Type B pancreatic cell (in vitro differentiated cells): ENCODE data around the gene CASZ1. TPM values are rescaled to one million over a fixed set of nuclear protein-coding genes. Genes with fewer than 3 reads are reported as not detected.

Experiments
- DNase-seq: peaks from one replicate; pipeline ENCODE4 v3.0.0; 2021; ENCODE audit warnings: mixed read lengths; ENCODE audit not compliant: unreplicated experiment; ENCODE audit errors: extremely low spot score
- H3K27ac Mint-ChIP-seq: 2 replicates; pipeline ENCODE4 v1.8.0; 2021; ENCODE audit warnings: mild to moderate bottlenecking, mixed read lengths
- H3K27me3 Mint-ChIP-seq: 2 replicates; pipeline ENCODE4 v1.8.0; 2021; ENCODE audit warnings: mixed read lengths
- H3K36me3 Mint-ChIP-seq: 2 replicates; pipeline ENCODE4 v1.8.0; 2021; ENCODE audit warnings: mixed read lengths
- H3K4me1 Mint-ChIP-seq: one replicate; pipeline ENCODE4 v1.8.0; 2021; ENCODE audit warnings: mixed read lengths; ENCODE audit not compliant: unreplicated experiment
- H3K4me3 Mint-ChIP-seq: 2 replicates; pipeline ENCODE4 v1.8.0; 2021; ENCODE audit warnings: mild to moderate bottlenecking, mixed read lengths
- H3K9me3 Mint-ChIP-seq: 2 replicates; pipeline ENCODE4 v1.8.0; 2021; ENCODE audit warnings: mixed read lengths
- CTCF ChIP-seq: fragments of 200-600 bp; sonication (generic); conservative IDR thresholded peaks from 2 replicates; pipeline ENCODE4 v1.5.0; 2021; ENCODE audit warnings: antibody characterized with exemption, mild to moderate bottlenecking
- total RNA-seq: library from RNA; stranded (reverse); gene quantifications from 2 replicates; pipeline ENCODE4 v1.2.1, GENCODE V29; 2021; ENCODE audit warnings: low replicate concordance

Gene CASZ1
- total RNA-seq, 1 donor from 2014 or later, result 15.7 TPM

GRCh38 chr1:10613340-10613739 is 183.1 kb downstream of the CASZ1 start:
- no peak overlapping the region for H3K27ac Mint-ChIP-seq
- no peaks in the 10 kb centered on the region for H3K9me3 Mint-ChIP-seq
- H3K27me3 Mint-ChIP-seq, result no peaks in the 10 kb centered on the region
- H3K4me1 Mint-ChIP-seq, result no peaks in the 10 kb centered on the region
- TF ChIP-seq CTCF, result no peak
- DNase-seq, result no peak
- H3K4me3 Mint-ChIP-seq, result no peak overlapping the region
- H3K36me3 Mint-ChIP-seq, result peaks cover 5% of the 10 kb centered on the region

GRCh38 chr1:10612436-10613160 is 183.8 kb downstream of the CASZ1 start:
- no peak overlapping the region for H3K27ac Mint-ChIP-seq
- no peak overlapping the region for H3K4me3 Mint-ChIP-seq
- TF ChIP-seq CTCF, result no peak
- H3K36me3 Mint-ChIP-seq, result peaks cover 10% of the 10 kb centered on the region
- no peak for DNase-seq
- H3K9me3 Mint-ChIP-seq, result no peaks in the 10 kb centered on the region
- no peaks in the 10 kb centered on the region for H3K4me1 Mint-ChIP-seq
- no peaks in the 10 kb centered on the region for H3K27me3 Mint-ChIP-seq

GRCh38 chr1:10610901-10611600 is 185.4 kb downstream of the CASZ1 start:
- H3K27ac Mint-ChIP-seq, result no peak overlapping the region
- no peaks in the 10 kb centered on the region for H3K9me3 Mint-ChIP-seq
- peaks cover 13% of the 10 kb centered on the region for H3K36me3 Mint-ChIP-seq
- no peaks in the 10 kb centered on the region for H3K4me1 Mint-ChIP-seq
- no peak for DNase-seq
- H3K27me3 Mint-ChIP-seq, result no peaks in the 10 kb centered on the region
- no peak overlapping the region for H3K4me3 Mint-ChIP-seq
- TF ChIP-seq CTCF, result no peak

GRCh38 chr1:10608690-10609089 is 187.8 kb downstream of the CASZ1 start:
- Mint-ChIP-seq H3K9me3 (no peaks in the 10 kb centered on the region), H3K4me1 (no peaks in the 10 kb centered on the region), H3K36me3 (peaks cover 16% of the 10 kb centered on the region), H3K4me3 (no peak overlapping the region), H3K27me3 (no peaks in the 10 kb centered on the region), H3K27ac (no peak overlapping the region)
- DNase-seq, result no peak
- no peak for TF ChIP-seq CTCF

GRCh38 chr1:10607228-10607627 is 189.2 kb downstream of the CASZ1 start:
- no peak overlapping the region for H3K4me3 Mint-ChIP-seq
- peaks cover 3% of the 10 kb centered on the region for H3K27me3 Mint-ChIP-seq
- peaks cover 19% of the 10 kb centered on the region for H3K36me3 Mint-ChIP-seq
- no peaks in the 10 kb centered on the region for H3K9me3 Mint-ChIP-seq
- DNase-seq, result no peak
- no peaks in the 10 kb centered on the region for H3K4me1 Mint-ChIP-seq
- TF ChIP-seq CTCF, result no peak
- H3K27ac Mint-ChIP-seq, result no peak overlapping the region
